HG03460 (cell line): ENCODE data around the gene DBP.

Experiments used
- ATAC-seq: cut with Tn5 transposase; IDR thresholded peaks from one replicate; pipeline ENCODE4 v1.9.1; 2021; ENCODE audit not compliant: unreplicated experiment

The DBP gene

GRCh38 chr19:48628486-48629296 lies 8.5 kb downstream of the DBP start:
- ATAC-seq, result no peak

GRCh38 chr19:48627865-48628314 lies 9.3 kb downstream of the DBP start:
- no peak for ATAC-seq

- ATAC-seq, result no peak
Observed at GRCh38 chr19:48627201-48627864, 9.8 kb downstream of the DBP start.

- no peak for ATAC-seq
Observed at GRCh38 chr19:48625891-48626327, 11.3 kb downstream of the DBP start.

- ATAC-seq, result no peak
Observed at GRCh38 chr19:48624791-48625723, 12.1 kb downstream of the DBP start.

- peak; percentile 60 for ATAC-seq
Observed at GRCh38 chr19:48624067-48624594, 13.0 kb downstream of the DBP start.

- no peak for ATAC-seq
Observed at GRCh38 chr19:48623556-48624066, 13.6 kb downstream of the DBP start.

GRCh38 chr19:48619692-48620585 lies 17.2 kb downstream of the DBP start:
- no peak for ATAC-seq

- ATAC-seq, result peak; percentile 75
Observed at GRCh38 chr19:48618916-48619691, 18.1 kb downstream of the DBP start, which contains the start of the genes RPL18 and SPHK2. Gene RPL18, minus strand, starts transcription at chr19:48619178. Its CDS starts 35 bp downstream, at chr19:48619143. Gene SPHK2, plus strand, starts transcription at chr19:48619506. Its CDS starts 1,009 bp downstream, at chr19:48620515.

- ATAC-seq, result no peak
Observed at GRCh38 chr19:48618278-48618915, 18.8 kb downstream of the DBP start.

- no peak for ATAC-seq
Observed at GRCh38 chr19:48617146-48617937, 19.8 kb downstream of the DBP start.

- no peak for ATAC-seq
Observed at GRCh38 chr19:48616491-48617056, 20.6 kb downstream of the DBP start.

- no peak for ATAC-seq
Observed at GRCh38 chr19:48616041-48616436, 21.1 kb downstream of the DBP start.

GRCh38 chr19:48615231-48616040 lies 21.7 kb downstream of the DBP start:
- no peak for ATAC-seq

- ATAC-seq, result no peak
Observed at GRCh38 chr19:48614436-48615230, 22.5 kb downstream of the DBP start, which contains the start of gene FAM83E. Gene FAM83E, minus strand, starts transcription at chr19:48615076. Its CDS starts 1,704 bp downstream, at chr19:48613372.
